Bronchial epithelial cell (primary cell): Measurements from ENCODE around the gene FICD. TPM values are rescaled to one million over a fixed set of nuclear protein-coding genes. Genes with fewer than 3 reads are reported as not detected.

Experiments
- DNase-seq: peaks from one replicate; pipeline ENCODE4 v3.0.0-alpha.2; 2010; ENCODE audit warnings: low read depth
- FAIRE-seq: peaks from 2 replicates; lab custom pipeline; 2011; peaks lifted over from hg19 to GRCh38; lab: Jason Lieb, UNC
- H3K27me3 ChIP-seq: 2 replicates; pipeline ENCODE4 v1.5.1; 2011; ENCODE audit warnings: low read length; ENCODE audit not compliant: control insufficient read depth, insufficient read depth
- H3K36me3 ChIP-seq: 2 replicates; pipeline ENCODE4 v1.5.1; 2011; ENCODE audit warnings: low read length; ENCODE audit not compliant: control insufficient read depth, insufficient read depth
- H3K4me3 ChIP-seq: 2 replicates; pipeline ENCODE4 v1.5.1; 2011; ENCODE audit warnings: mild to moderate bottlenecking, low read depth, low read length, control low read depth
- total RNA-seq: library from RNA; depleted of rRNA; stranded (reverse); fragments of >200 nt; gene quantifications from 2 replicates; pipeline ENCODE4 v1.2.1, GENCODE V29; 2014
- TF ChIP-seq, protein P1 (sequence below): IDR thresholded peaks from 2 replicates; pipeline ENCODE4 v1.5.1; 2011; ENCODE audit warnings: mild to moderate bottlenecking, moderate library complexity, low read length, control low read depth, inconsistent platforms; ENCODE audit not compliant: insufficient read depth, severe bottlenecking

The FICD gene
- total RNA-seq, 1 donor from 2014 or later, result 11.6 TPM

DNA sequence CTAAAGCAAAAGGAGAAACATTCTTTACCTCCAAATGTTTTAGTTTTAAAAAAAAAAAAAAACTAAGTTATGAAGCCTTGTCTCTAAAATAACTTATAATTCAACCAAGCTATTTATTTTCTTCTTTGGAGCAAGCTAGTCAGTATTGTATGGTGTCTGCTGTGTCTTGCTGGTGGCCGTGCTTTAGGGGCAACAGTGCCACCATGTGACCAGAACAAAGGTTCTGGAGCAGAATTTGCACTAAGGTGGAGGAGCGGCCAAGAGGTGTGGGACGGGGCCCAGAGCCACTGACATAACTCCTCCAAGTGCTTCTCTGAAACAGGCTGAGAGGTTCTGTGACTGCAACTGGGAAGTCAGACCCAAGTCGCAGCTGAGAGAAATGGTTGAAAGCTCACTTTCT, 4.5 kb downstream of the FICD start:
- Histone ChIP-seq H3K27me3 (no peaks in the 10 kb centered on the region), H3K36me3 (peaks cover 27% of the 10 kb centered on the region), H3K4me3 (no peak overlapping the region)
- DNase-seq (no peak), FAIRE-seq (no peak)
- TF ChIP-seq, protein P1, sequence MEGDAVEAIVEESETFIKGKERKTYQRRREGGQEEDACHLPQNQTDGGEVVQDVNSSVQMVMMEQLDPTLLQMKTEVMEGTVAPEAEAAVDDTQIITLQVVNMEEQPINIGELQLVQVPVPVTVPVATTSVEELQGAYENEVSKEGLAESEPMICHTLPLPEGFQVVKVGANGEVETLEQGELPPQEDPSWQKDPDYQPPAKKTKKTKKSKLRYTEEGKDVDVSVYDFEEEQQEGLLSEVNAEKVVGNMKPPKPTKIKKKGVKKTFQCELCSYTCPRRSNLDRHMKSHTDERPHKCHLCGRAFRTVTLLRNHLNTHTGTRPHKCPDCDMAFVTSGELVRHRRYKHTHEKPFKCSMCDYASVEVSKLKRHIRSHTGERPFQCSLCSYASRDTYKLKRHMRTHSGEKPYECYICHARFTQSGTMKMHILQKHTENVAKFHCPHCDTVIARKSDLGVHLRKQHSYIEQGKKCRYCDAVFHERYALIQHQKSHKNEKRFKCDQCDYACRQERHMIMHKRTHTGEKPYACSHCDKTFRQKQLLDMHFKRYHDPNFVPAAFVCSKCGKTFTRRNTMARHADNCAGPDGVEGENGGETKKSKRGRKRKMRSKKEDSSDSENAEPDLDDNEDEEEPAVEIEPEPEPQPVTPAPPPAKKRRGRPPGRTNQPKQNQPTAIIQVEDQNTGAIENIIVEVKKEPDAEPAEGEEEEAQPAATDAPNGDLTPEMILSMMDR, result no peak

DNA sequence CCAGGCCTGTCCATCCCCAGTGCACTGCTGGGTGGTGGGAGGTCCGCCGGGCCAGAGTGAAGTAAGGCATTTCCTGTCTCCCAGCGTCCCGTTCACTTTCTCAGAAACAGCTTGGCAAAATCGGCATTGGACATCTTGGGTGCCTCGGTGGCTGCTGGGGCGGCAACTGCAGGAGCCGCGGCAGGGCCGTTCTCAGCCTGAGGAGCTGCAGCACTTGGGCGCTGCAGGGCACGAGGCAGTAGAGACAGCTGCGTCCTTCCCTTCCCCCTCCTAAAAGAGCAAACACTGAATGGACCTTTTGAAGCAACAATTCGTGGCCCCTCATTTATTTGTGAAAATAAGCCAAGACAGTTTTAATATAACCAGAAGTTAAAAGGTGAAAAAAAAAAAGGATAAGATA, 8.3 kb downstream of the FICD start:
- H3K4me3 ChIP-seq, result no peak overlapping the region
- no peak for DNase-seq
- no peak for FAIRE-seq
- no peaks in the 10 kb centered on the region for H3K27me3 ChIP-seq
- H3K36me3 ChIP-seq, result peaks cover 39% of the 10 kb centered on the region
- TF ChIP-seq, protein P1, result no peak

- H3K27me3 ChIP-seq, result no peaks in the 10 kb centered on the region
- H3K36me3 ChIP-seq, result peaks cover 33% of the 10 kb centered on the region
- no peak overlapping the region for H3K4me3 ChIP-seq
- TF ChIP-seq, protein P1, result no peak
- FAIRE-seq, result no peak
- DNase-seq, result peak; percentile 44
Measured at GRCh38 chr12:108525681-108526080, 10.6 kb downstream of the FICD start.

DNA sequence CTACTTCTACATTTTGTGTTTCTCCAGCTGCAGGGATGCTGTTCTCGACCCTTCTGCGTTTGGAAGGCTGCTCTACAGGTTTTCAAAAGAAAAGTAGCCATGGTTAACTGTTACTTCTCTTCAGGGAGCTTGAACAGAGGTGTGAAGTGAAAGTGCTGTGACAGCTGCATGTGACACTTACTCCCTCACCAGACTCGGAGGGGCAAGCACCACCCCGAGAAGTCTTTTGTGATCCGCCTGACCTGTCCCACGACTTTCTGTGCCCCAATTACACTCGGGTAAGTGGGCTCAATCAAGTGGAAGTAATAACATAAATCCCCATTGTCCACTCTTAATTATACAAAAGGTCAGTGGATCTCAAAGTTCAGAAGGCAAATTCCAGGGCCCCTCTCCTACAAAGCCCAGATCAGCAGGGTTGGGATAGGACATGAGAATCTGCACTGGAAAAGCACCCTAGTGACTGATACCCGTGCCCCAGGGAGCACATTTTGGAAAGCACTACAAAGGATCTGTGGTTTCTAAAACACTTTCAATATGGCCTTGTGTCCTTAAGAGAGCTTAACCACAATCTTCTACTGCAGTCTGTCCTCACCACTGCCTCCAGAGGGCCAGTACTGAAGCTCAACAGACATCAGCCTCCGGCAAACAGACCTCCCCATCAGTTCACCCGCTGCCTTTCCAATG, 11.5 kb downstream of the FICD start:
- TF ChIP-seq, protein P1, result no peak
- Histone ChIP-seq H3K4me3 (no peak overlapping the region), H3K27me3 (no peaks in the 10 kb centered on the region), H3K36me3 (peaks cover 31% of the 10 kb centered on the region)
- FAIRE-seq (no peak), DNase-seq (no peak)

DNA sequence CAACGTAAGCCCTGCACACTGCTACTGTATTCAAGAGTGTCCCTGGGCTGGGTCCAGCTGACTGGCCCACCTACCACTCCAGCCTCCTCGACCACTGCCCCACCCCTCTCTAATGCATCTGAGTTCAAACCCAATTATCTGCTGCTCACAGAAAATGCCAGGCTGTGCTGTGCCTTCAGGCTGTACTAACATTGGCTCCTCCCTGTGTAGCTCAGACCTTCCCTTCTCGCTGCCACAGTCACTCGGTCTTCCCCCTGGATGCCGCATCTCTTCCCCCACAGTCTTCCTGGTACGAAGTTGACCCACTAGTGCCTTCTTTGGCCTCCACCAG, 12.1 kb downstream of the FICD start:
- Histone ChIP-seq H3K4me3 (no peak overlapping the region), H3K27me3 (no peaks in the 10 kb centered on the region), H3K36me3 (peaks cover 34% of the 10 kb centered on the region)
- no peak for FAIRE-seq
- no peak for DNase-seq
- TF ChIP-seq, protein P1, result no peak

DNA sequence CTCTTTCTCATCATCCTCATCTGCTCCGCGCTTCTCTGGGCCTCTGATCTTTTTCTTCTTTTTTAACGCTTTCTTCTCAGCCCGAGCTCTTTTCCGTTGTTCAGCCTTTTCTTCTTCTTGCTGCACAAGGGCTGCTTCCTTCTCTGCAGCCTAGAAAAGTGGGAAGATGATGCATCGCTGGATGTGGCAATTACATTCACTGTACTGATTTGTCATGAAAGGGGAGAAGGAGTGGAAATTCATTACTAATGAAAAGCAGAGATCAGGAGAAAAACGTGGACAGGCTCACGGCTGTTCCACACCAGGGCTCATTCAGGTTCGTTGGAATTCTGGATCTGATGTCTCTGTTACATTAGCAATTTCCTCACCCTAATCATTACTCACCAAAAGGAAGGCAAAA, 15.1 kb downstream of the FICD start:
- FAIRE-seq, result no peak

More for the DNA sequence above, 15.1 kb downstream of the FICD start:
- Histone ChIP-seq H3K36me3 (peaks cover 28% of the 10 kb centered on the region), H3K4me3 (no peak overlapping the region), H3K27me3 (no peaks in the 10 kb centered on the region)
- TF ChIP-seq, protein P1, result no peak
- DNase-seq, result no peak
